Right cardiac atrium (tissue), 5 donors: ENCODE measurements around the gene LRRC37B. TPM values are rescaled to one million over a fixed set of nuclear protein-coding genes. Genes with fewer than 3 reads are reported as not detected.
"Not testable (repeated sequence)": the region's sequence is repeated elsewhere in the genome, so short reads cannot be mapped to it uniquely, and the experiment has no call there.

Experiments used
- ATAC-seq, 2 donors: fragments of 200-7000 bp; cut with Tn5 transposase; one replicate each; pipeline versions ENCODE4 v1.8.0 to v1.9.1; 2020; ENCODE audit warnings: moderate library complexity in 2 of 2, mild to moderate bottlenecking in 1 of 2
- DNase-seq, 3 donors: peaks; one replicate each; pipeline ENCODE4 v3.0.0-alpha.2; 2020
- H3K27ac ChIP-seq: one replicate; pipeline ENCODE4 v1.5.1; 2013; ENCODE audit warnings: mild to moderate bottlenecking, low read length, control low read depth, moderate library complexity
- H3K27me3 ChIP-seq: one replicate; pipeline ENCODE4 v1.6.1; 2013; ENCODE audit not compliant: control insufficient read depth, insufficient read depth
- H3K4me1 ChIP-seq: one replicate; pipeline ENCODE4 v1.6.1; 2013; ENCODE audit warnings: low read length; ENCODE audit not compliant: control insufficient read depth, insufficient read depth
- H3K4me3 ChIP-seq: one replicate; pipeline ENCODE4 v1.5.1; 2013; ENCODE audit warnings: low read length, control low read depth
- H3K9me3 ChIP-seq: one replicate; pipeline ENCODE4 v1.6.1; 2013; ENCODE audit warnings: low read length; ENCODE audit not compliant: control insufficient read depth
- WGBS: extraction: QIAGEN DNeasy Blood & Tissue Kit; methylation state at CpG from one replicate; pipeline ENCODE4 v1.1.7; 2013; 5-methylcytosine and 5-hydroxymethylcytosine counted together
- intact Hi-C, 4 donors: fragments of 100-400 bp; cut with DNase I; formaldehyde crosslinking; loops; one replicate each; pipeline versions ENCODE4 v1.11.0 to v1.14.0; 2022 to 2023
- long read RNA-seq, 4 donors: library from polyadenylated mRNA; unstranded; transcript quantifications; one replicate each; pipeline ENCODE4 v2.0.0, GENCODE V29; 2020 to 2021
- polyA plus RNA-seq: library from polyadenylated mRNA; stranded (reverse); fragments of 200-250 nt; gene quantifications from one replicate; pipeline ENCODE4 v1.2.3, GENCODE V29; 2013
- total RNA-seq, 4 donors: library from RNA; stranded (reverse); fragmentation: NEBNext Ultra II Directional; extraction: Animal tissue kit (Norgen Biotek cat#: 25700); gene quantifications; one replicate each; pipeline ENCODE4 v1.2.1, GENCODE V29; 2021
- donor health status: healthy with polysubstance abuse.
- donor health status: DM: no; HTN: yes; CAD: no.
- donor health status: DM: no; HTN: no; CAD: no.
- donor health status: DM: no; HTN: yes; CAD: no; lungs with severe emphysema.
- donor health status: DM: yes; HTN: yes; CAD: no.

Gene LRRC37B
- 1 to 10 TPM; 4.2 to 7.2 (median 4.8) TPM for total RNA-seq
- polyA plus RNA-seq, result 3.7 TPM
- long read RNA-seq, donor 1, partial matches to known transcripts, result 1 of 2 reads
- long read RNA-seq, donor 1, other reads (novel, unspliced or antisense), result 1 of 2 reads
- long read RNA-seq, donor 2, partial matches to known transcripts, result 0 of 2 reads
- long read RNA-seq, donor 2, other reads (novel, unspliced or antisense), result 2 of 2 reads
- long read RNA-seq, donor 3, partial matches to known transcripts, result 0 of 2 reads
- long read RNA-seq, donor 3, other reads (novel, unspliced or antisense), result 2 of 2 reads
- long read RNA-seq, donor 4, partial matches to known transcripts, result 0 of 2 reads
- long read RNA-seq, donor 4, other reads (novel, unspliced or antisense), result 1 of 2 reads

GRCh38 chr17:32006957-32007462 lies at the start of gene LRRC37B:
LRRC37B (plus strand) TSS chr17:32007383; CDS start chr17:32021393, 14,010 bp downstream.
- peak; percentile 87 to 96 (median 95) for DNase-seq
- Histone ChIP-seq H3K4me3 (peak within 1 kb of the TSS; percentile 100), H3K27me3 (no peaks in the 10 kb centered on the region), H3K4me1 (peaks cover 4% of the 10 kb centered on the region), H3K27ac (peak within 1 kb of the TSS; percentile 63), H3K9me3 (no peaks in the 10 kb centered on the region)
- peak; percentile 99 for ATAC-seq
- intact Hi-C loops, result no loop called here
- under 1% methylated on average over 51 of the region's 51 CpGs for WGBS

GRCh38 chr17:31964131-31964530 lies 43.1 kb upstream of the LRRC37B start:
- DNase-seq, H3K4me3 ChIP-seq, H3K27ac ChIP-seq, intact Hi-C loops, H3K27me3 ChIP-seq, H3K4me1 ChIP-seq, ATAC-seq, H3K9me3 ChIP-seq: not testable (repeated sequence)
- 97% methylated on average over 8 of the region's 8 CpGs for WGBS

- WGBS, result 97% methylated on average over 3 of the region's 3 CpGs
- Histone ChIP-seq H3K4me3 (no peak overlapping the region), H3K27ac (no peak overlapping the region), H3K4me1 (no peaks in the 10 kb centered on the region), H3K27me3 (no peaks in the 10 kb centered on the region), H3K9me3 (no peaks in the 10 kb centered on the region)
- no peak for ATAC-seq
- no peak for DNase-seq
- intact Hi-C loops, result no loop called here
These were observed 39.5 kb upstream of the LRRC37B start for GRCh38 chr17:31967648-31968047.

- WGBS, result 85% methylated on average over 5 of the region's 5 CpGs
- H3K4me1 ChIP-seq, ATAC-seq, H3K9me3 ChIP-seq, H3K27ac ChIP-seq, H3K27me3 ChIP-seq, intact Hi-C loops, H3K4me3 ChIP-seq, DNase-seq: not testable (repeated sequence)
These were observed 36.8 kb upstream of the LRRC37B start for GRCh38 chr17:31970416-31970815.

- H3K27me3 ChIP-seq, H3K4me3 ChIP-seq, ATAC-seq, DNase-seq, H3K9me3 ChIP-seq, intact Hi-C loops, H3K27ac ChIP-seq, H3K4me1 ChIP-seq: not testable (repeated sequence)
- WGBS, result 94% methylated on average over 14 of the region's 14 CpGs
These were observed 32.7 kb upstream of the LRRC37B start for GRCh38 chr17:31974269-31975071.

GRCh38 chr17:31975391-31975790 lies 31.8 kb upstream of the LRRC37B start:
- H3K27ac ChIP-seq, DNase-seq, H3K4me3 ChIP-seq, intact Hi-C loops, H3K27me3 ChIP-seq, ATAC-seq, H3K4me1 ChIP-seq, H3K9me3 ChIP-seq: not testable (repeated sequence)
- WGBS, result 90% methylated on average over 5 of the region's 5 CpGs

- intact Hi-C loops, ATAC-seq, H3K27ac ChIP-seq, H3K27me3 ChIP-seq, H3K4me3 ChIP-seq, DNase-seq, H3K4me1 ChIP-seq, H3K9me3 ChIP-seq: not testable (repeated sequence)
- WGBS, result 97% methylated on average over 8 of the region's 8 CpGs
These were observed 15.4 kb upstream of the LRRC37B start for GRCh38 chr17:31991821-31992220.

GRCh38 chr17:31997005-31997404 lies 10.2 kb upstream of the LRRC37B start:
- intact Hi-C loops, result no loop called here
- ATAC-seq (no peak), DNase-seq (no peak)
- Histone ChIP-seq H3K4me3 (no peak overlapping the region), H3K27ac (no peak overlapping the region), H3K4me1 (no peaks in the 10 kb centered on the region), H3K9me3 (no peaks in the 10 kb centered on the region), H3K27me3 (no peaks in the 10 kb centered on the region)
- 93% methylated on average over 6 of the region's 6 CpGs for WGBS

GRCh38 chr17:32007463-32008298 lies 498 bp downstream of the LRRC37B start:
- Histone ChIP-seq H3K4me3 (peak overlapping the region; percentile 100), H3K9me3 (no peaks in the 10 kb centered on the region), H3K27me3 (no peaks in the 10 kb centered on the region), H3K4me1 (peaks cover 5% of the 10 kb centered on the region), H3K27ac (peak overlapping the region; percentile 63)
- intact Hi-C loops, result no loop called here
- DNase-seq (peak in 1 of 3 donors; percentile 23), ATAC-seq (peak; percentile 70 to 84)
- under 1% methylated on average over 80 of the region's 80 CpGs for WGBS

- H3K4me1 ChIP-seq, result peaks cover 5% of the 10 kb centered on the region
- WGBS, result 99% methylated on average over 2 of the region's 2 CpGs
- DNase-seq, result no peak
These were observed 2.0 kb downstream of the LRRC37B start for GRCh38 chr17:32009262-32009542.

More at GRCh38 chr17:32009262-32009542, 2.0 kb downstream of the LRRC37B start:
- no peaks in the 10 kb centered on the region for H3K9me3 ChIP-seq
- peak overlapping the region; percentile 100 for H3K4me3 ChIP-seq
- no peak overlapping the region for H3K27ac ChIP-seq
- intact Hi-C loops, result no loop called here
- no peaks in the 10 kb centered on the region for H3K27me3 ChIP-seq
- no peak for ATAC-seq
